Measurements from ENCODE around the gene ALKAL2. TPM values are rescaled to one million over a fixed set of nuclear protein-coding genes. Genes with fewer than 3 reads are reported as not detected.

The ALKAL2 gene
- total and polyA plus RNA-seq, 10 of the 15 experiments (the other 5 are each of a cell fraction or from before 2014, with no cell fraction given), result 0.11 to 0.29 (median 0.11) TPM; not detected in 7

DNA sequence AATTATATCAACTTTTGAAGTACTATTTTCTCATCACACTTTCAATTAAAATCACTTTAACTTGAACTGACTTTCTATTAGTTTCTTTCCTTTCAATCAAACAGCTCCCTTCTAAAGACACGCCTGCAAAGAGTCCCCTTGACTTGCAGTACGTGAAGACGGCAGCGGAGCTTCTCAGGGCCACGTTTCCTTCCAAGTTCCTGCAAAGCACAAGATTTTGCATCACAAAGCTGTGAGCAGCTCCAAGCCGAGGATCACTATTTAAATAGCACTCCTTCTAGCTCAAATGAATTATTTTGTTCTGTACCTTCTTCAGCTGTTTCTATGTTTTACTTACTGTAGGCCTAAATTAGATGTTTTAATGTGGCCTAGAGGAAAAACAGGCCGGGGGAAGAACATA lies 54.9 kb downstream of the ALKAL2 start (continued):
- TF ChIP-seq, protein P1, sequence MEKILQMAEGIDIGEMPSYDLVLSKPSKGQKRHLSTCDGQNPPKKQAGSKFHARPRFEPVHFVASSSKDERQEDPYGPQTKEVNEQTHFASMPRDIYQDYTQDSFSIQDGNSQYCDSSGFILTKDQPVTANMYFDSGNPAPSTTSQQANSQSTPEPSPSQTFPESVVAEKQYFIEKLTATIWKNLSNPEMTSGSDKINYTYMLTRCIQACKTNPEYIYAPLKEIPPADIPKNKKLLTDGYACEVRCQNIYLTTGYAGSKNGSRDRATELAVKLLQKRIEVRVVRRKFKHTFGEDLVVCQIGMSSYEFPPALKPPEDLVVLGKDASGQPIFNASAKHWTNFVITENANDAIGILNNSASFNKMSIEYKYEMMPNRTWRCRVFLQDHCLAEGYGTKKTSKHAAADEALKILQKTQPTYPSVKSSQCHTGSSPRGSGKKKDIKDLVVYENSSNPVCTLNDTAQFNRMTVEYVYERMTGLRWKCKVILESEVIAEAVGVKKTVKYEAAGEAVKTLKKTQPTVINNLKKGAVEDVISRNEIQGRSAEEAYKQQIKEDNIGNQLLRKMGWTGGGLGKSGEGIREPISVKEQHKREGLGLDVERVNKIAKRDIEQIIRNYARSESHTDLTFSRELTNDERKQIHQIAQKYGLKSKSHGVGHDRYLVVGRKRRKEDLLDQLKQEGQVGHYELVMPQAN (conservative IDR thresholded peaks at IDR 0.05), result no peak
- TF ChIP-seq, protein P2, sequence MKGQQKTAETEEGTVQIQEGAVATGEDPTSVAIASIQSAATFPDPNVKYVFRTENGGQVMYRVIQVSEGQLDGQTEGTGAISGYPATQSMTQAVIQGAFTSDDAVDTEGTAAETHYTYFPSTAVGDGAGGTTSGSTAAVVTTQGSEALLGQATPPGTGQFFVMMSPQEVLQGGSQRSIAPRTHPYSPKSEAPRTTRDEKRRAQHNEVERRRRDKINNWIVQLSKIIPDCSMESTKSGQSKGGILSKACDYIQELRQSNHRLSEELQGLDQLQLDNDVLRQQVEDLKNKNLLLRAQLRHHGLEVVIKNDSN (IDR thresholded peaks at IDR 0.05; ENCODE audit: borderline replicate concordance, extremely low read length, insufficient read depth, low read depth, low read length), result no peak
- TF ChIP-seq NFXL1 (IDR thresholded peaks at IDR 0.05; ENCODE audit: borderline replicate concordance), result no peak
- TF ChIP-seq, protein P3, sequence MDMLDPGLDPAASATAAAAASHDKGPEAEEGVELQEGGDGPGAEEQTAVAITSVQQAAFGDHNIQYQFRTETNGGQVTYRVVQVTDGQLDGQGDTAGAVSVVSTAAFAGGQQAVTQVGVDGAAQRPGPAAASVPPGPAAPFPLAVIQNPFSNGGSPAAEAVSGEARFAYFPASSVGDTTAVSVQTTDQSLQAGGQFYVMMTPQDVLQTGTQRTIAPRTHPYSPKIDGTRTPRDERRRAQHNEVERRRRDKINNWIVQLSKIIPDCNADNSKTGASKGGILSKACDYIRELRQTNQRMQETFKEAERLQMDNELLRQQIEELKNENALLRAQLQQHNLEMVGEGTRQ (IDR thresholded peaks at IDR 0.05; ENCODE audit: borderline replicate concordance, low read depth, low read length), result no peak
- TF ChIP-seq NR2F1 (conservative IDR thresholded peaks at IDR 0.05), result no peak

DNA sequence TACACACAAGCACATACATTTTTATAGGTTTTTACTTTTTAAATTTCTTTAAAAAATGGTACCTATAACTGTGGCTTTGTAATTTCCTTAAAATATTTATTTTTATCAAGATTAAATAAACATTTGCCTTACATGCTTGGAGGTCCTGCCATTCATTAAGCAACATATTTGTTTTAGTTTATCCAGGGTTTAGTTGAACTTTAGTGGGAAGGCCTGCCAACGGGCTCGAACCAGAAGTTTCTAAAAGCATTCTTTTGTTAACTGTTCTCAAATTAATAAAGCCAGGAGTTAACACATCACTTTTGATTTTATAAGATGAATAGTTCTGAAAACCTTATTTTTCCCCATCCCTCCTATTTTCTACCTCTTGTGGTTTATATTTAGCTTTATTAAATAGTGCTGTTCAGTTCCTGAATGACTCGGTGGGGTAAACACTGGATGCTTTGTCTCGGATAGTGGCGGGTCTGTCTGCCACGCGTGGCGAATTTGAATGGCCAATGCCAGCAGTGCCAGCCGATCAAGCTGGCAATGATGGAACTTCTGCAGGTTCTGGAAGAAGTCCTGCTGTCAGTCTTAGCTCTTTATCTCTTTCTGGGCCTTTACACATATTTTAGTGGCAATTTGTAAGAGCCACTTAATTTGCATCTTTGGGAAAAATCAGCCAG lies 56.2 kb downstream of the ALKAL2 start:
- Histone ChIP-seq H3K36me3 (ENCODE audit: control insufficient read depth in 2 of 2, insufficient read depth in 2 of 2, low read length in 1 of 2) (no peaks in the 10 kb centered on the region), H3K27me3 (replicated peaks in 1 of 2; ENCODE audit: control insufficient read depth in 2 of 2, insufficient read depth in 2 of 2, low read length in 1 of 2) (no peaks in the 10 kb centered on the region), H2AFZ (ENCODE audit: control insufficient read depth, low read depth, low read length) (no peak overlapping the region), H3K79me2 (ENCODE audit: control insufficient read depth, insufficient read depth, low read length) (no peaks in the 10 kb centered on the region), H3K9me3 (replicated peaks; ENCODE audit: control insufficient read depth, insufficient read depth, low read length) (no peaks in the 10 kb centered on the region), H3K4me2 (ENCODE audit: control insufficient read depth, insufficient read depth) (no peak overlapping the region), H4K20me1 (ENCODE audit: control insufficient read depth, insufficient read depth) (no peaks in the 10 kb centered on the region), H3K4me3 (no peak overlapping the region), H3K9ac (ENCODE audit: control insufficient read depth, insufficient read depth, low read length) (no peak overlapping the region), H3K4me1 (ENCODE audit: control insufficient read depth, insufficient read depth, low read length) (no peaks in the 10 kb centered on the region), H3K27ac (ENCODE audit: control insufficient read depth, insufficient read depth) (no peak overlapping the region)
- RAD21 ChIA-PET (ENCODE audit: unreplicated experiment), result no interaction called here
- FAIRE-seq (no peak), DNase-seq (ENCODE audit: low read depth, low spot score) (no peak), ATAC-seq (no peak)
- in situ Hi-C loops (cut with MboI), result no loop called here
- 87% methylated on average over 9 of the region's 9 CpGs for WGBS (ENCODE audit: insufficient coverage, insufficient replicate concordance, low lambda C conversion rate, missing lambda C conversion rate)
- CTCF ChIA-PET, result interaction anchor here (1.2 kb wide), 1 partner anchor 38 kb away, joined by 3 read pairs; no protein-coding TSS in a partner anchor
- SMC1A ChIA-PET (ENCODE audit: uncharacterized antibody, unreplicated experiment), result interaction anchor here (0.7 kb wide), 1 partner anchor 120 kb away, joined by 3 read pairs; no protein-coding TSS in a partner anchor
- intact Hi-C loops (cut with micrococcal nuclease; ENCODE audit: unreplicated experiment), result no loop called here
- BruUV-seq (replicated peaks), result no TSS peak
- POLR2A ChIA-PET, result no interaction called here
- TF ChIP-seq CHD1 (IDR thresholded peaks at IDR 0.05; ENCODE audit: low read depth, low read length) (no peak), BRCA1 (IDR thresholded peaks at IDR 0.05; ENCODE audit: low read depth, low read length) (no peak), TBL1XR1 (IDR thresholded peaks at IDR 0.05; ENCODE audit: low read depth, low read length) (no peak), MEF2A (IDR thresholded peaks at IDR 0.05; ENCODE audit: insufficient read depth, low read depth, low read length) (no peak), RUNX3 (IDR thresholded peaks at IDR 0.05; ENCODE audit: low read length) (no peak), MTA3 (IDR thresholded peaks at IDR 0.05; ENCODE audit: borderline replicate concordance, low read length) (no peak), CBFB (IDR thresholded peaks at IDR 0.05; ENCODE audit: low read depth) (no peak), HDAC6 (IDR thresholded peaks at IDR 0.05; ENCODE audit: unreplicated experiment) (no peak)
- TF ChIP-seq, protein P4, sequence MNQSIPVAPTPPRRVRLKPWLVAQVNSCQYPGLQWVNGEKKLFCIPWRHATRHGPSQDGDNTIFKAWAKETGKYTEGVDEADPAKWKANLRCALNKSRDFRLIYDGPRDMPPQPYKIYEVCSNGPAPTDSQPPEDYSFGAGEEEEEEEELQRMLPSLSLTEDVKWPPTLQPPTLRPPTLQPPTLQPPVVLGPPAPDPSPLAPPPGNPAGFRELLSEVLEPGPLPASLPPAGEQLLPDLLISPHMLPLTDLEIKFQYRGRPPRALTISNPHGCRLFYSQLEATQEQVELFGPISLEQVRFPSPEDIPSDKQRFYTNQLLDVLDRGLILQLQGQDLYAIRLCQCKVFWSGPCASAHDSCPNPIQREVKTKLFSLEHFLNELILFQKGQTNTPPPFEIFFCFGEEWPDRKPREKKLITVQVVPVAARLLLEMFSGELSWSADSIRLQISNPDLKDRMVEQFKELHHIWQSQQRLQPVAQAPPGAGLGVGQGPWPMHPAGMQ (IDR thresholded peaks at IDR 0.05; ENCODE audit: borderline replicate concordance), result no peak
- TF ChIP-seq, protein P5, sequence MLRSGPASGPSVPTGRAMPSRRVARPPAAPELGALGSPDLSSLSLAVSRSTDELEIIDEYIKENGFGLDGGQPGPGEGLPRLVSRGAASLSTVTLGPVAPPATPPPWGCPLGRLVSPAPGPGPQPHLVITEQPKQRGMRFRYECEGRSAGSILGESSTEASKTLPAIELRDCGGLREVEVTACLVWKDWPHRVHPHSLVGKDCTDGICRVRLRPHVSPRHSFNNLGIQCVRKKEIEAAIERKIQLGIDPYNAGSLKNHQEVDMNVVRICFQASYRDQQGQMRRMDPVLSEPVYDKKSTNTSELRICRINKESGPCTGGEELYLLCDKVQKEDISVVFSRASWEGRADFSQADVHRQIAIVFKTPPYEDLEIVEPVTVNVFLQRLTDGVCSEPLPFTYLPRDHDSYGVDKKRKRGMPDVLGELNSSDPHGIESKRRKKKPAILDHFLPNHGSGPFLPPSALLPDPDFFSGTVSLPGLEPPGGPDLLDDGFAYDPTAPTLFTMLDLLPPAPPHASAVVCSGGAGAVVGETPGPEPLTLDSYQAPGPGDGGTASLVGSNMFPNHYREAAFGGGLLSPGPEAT (IDR thresholded peaks at IDR 0.05; ENCODE audit: low read depth), result no peak

All from GM12878 (cell line).